ENCODE measurements around the gene CCDC141. TPM values are rescaled to one million over a fixed set of nuclear protein-coding genes. Genes with fewer than 3 reads are reported as not detected.

CCDC141 gene
- total and polyA plus RNA-seq, 2 of the 13 experiments (the other 11 are each of a cell fraction or from before 2014, with no cell fraction given) = not detected

DNA sequence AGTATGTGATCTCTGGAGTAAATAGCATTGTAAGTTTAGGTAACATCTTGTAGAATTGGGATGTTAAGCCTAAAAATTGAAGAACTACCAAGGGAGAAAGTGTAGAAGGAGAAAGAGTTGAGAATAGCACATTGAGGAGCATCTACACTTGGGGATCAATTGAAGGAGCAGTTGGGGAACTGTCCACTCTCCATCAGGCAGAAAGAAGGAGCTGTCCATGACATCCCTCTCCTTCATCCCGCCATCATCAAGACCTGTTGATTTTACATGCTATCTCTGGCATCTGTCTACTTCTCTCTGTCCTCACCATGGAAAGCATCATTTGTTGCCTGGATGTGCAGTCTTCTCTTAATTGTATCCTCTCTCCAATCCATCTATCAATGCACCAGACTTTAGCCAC, 87.8 kb downstream of the CCDC141 start:
- ChIA-PET POLR2A (no interaction called here), CTCF (ENCODE audit: low intra/inter-chr PET ratio, low total read pairs) (no interaction called here)
- in situ Hi-C loops (cut with HindIII; ENCODE audit: extremely low pct_ligation_motif_present, low pct_unique_long_range_greater_than_20kb) (no loop called here), intact Hi-C loops (cut with micrococcal nuclease; ENCODE audit: unreplicated experiment) (no loop called here)
- BruUV-seq (replicated peaks) = no TSS peak
- TF ChIP-seq ZBTB46 (CRISPR knock-in tag; IDR thresholded peaks at IDR 0.05; ENCODE audit: borderline replicate concordance) = no peak
- TF ChIP-seq, protein P1, sequence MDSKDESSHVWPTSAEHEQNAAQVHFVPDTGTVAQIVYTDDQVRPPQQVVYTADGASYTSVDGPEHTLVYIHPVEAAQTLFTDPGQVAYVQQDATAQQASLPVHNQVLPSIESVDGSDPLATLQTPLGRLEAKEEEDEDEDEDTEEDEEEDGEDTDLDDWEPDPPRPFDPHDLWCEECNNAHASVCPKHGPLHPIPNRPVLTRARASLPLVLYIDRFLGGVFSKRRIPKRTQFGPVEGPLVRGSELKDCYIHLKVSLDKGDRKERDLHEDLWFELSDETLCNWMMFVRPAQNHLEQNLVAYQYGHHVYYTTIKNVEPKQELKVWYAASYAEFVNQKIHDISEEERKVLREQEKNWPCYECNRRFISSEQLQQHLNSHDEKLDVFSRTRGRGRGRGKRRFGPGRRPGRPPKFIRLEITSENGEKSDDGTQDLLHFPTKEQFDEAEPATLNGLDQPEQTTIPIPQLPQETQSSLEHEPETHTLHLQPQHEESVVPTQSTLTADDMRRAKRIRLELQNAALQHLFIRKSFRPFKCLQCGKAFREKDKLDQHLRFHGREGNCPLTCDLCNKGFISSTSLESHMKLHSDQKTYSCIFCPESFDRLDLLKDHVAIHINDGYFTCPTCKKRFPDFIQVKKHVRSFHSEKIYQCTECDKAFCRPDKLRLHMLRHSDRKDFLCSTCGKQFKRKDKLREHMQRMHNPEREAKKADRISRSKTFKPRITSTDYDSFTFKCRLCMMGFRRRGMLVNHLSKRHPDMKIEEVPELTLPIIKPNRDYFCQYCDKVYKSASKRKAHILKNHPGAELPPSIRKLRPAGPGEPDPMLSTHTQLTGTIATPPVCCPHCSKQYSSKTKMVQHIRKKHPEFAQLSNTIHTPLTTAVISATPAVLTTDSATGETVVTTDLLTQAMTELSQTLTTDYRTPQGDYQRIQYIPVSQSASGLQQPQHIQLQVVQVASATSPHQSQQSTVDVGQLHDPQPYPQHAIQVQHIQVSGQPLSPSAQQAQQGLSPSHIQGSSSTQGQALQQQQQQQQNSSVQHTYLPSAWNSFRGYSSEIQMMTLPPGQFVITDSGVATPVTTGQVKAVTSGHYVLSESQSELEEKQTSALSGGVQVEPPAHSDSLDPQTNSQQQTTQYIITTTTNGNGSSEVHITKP (CRISPR knock-in tag; IDR thresholded peaks at IDR 0.05; ENCODE audit: low read depth) = no peak
- TF ChIP-seq KDM6A (CRISPR knock-in tag; IDR thresholded peaks at IDR 0.05; ENCODE audit: low read depth) = no peak
- no peak for TF ChIP-seq ZNF543 (CRISPR knock-in tag; IDR thresholded peaks at IDR 0.05)
- no peak for TF ChIP-seq ZNF781 (CRISPR knock-in tag; IDR thresholded peaks at IDR 0.05; ENCODE audit: borderline replicate concordance, not compliant biosample characterization)
- no peak for TF ChIP-seq ZNF441 (CRISPR knock-in tag; IDR thresholded peaks at IDR 0.05; ENCODE audit: borderline replicate concordance)
- TF ChIP-seq CHD4 (IDR thresholded peaks at IDR 0.05; ENCODE audit: borderline replicate concordance, low read length) = no peak
- DNase-seq (ENCODE audit: low spot score) (no peak), FAIRE-seq (no peak), ATAC-seq (no peak)
- Histone ChIP-seq H3K27me3 (ENCODE audit: control insufficient read depth in 1 of 2, insufficient read depth in 2 of 2, low read length in 2 of 2) (0 out of 5 replicates have a peak, but pooled peaks cover 0 to 5% of the 10 kb centered on the region in 2 experiments), H3K4me2 (ENCODE audit: low read depth, low read length) (no peak overlapping the region), H3K79me2 (ENCODE audit: insufficient read depth, low read length) (no peaks in the 10 kb centered on the region), H3K9me3 (ENCODE audit: low read length) (no peaks in the 10 kb centered on the region), H3K4me1 (ENCODE audit: insufficient read depth, low read length) (no peaks in the 10 kb centered on the region), H3K4me3 (replicated peaks in 1 of 3; ENCODE audit: insufficient read depth in 1 of 3, low read depth in 2 of 3, low read length in 3 of 3) (no peak overlapping the region), H2AFZ (ENCODE audit: low read length) (no peak overlapping the region), H3K27ac (ENCODE audit: extremely low read length, insufficient read depth, low read length) (no peak overlapping the region), H4K20me1 (ENCODE audit: insufficient read depth, low read length) (no peaks in the 10 kb centered on the region), H3K9ac (ENCODE audit: insufficient read depth, low read depth, low read length) (no peak overlapping the region), H3K36me3 (replicated peaks in 1 of 2; ENCODE audit: control insufficient read depth in 1 of 2, insufficient read depth in 2 of 2, low read length in 2 of 2) (no peaks in the 10 kb centered on the region)
- 0% methylated on average over 1 of the region's 1 CpG for WGBS (ENCODE audit: low lambda C conversion rate)
